Panc1 (cell line): ENCODE measurements around the gene MIPOL1.

ENCODE experiments used
- CTCF ChIP-seq: fragments of 450-650 bp; IDR thresholded peaks from 2 replicates; pipeline ENCODE4 v1.5.1; 2017; ENCODE audit warnings: mild to moderate bottlenecking
- POLR2AphosphoS5 ChIP-seq: IDR thresholded peaks from 2 replicates; pipeline ENCODE4 v1.6.1; 2012; ENCODE audit warnings: mild to moderate bottlenecking, low read depth, low read length, moderate library complexity
- TCF7L2 ChIP-seq: IDR thresholded peaks from 2 replicates; pipeline ENCODE4 v1.6.1; 2011; ENCODE audit warnings: mild to moderate bottlenecking, low read depth, low read length, inconsistent platforms

GRCh38 chr14:37420622-37421021 lies 222.9 kb downstream of the MIPOL1 start:
- no peak for TF ChIP-seq TCF7L2
- TF ChIP-seq POLR2AphosphoS5, result no peak
- no peak for TF ChIP-seq CTCF
